Limb (tissue), 2 donors: ENCODE data around the gene GBX1.
A peak's percentile ranks its signal among the peaks of the same experiment; 100 is the strongest.

Experiments
- DNase-seq, 2 donors: peaks; one replicate each; pipeline ENCODE4 v3.0.0-alpha.2; 2016; ENCODE audit errors: extremely low spot score in 2 of 2

Gene GBX1

GRCh38 chr7:151173386-151174245, 6.1 kb upstream of the GBX1 start:
- no peak for DNase-seq

GRCh38 chr7:151172273-151173141, 5.0 kb upstream of the GBX1 start:
- DNase-seq: peak; percentile 72 to 91

- DNase-seq: no peak
Measured at GRCh38 chr7:151168787-151169162, 1.3 kb upstream of the GBX1 start.

GRCh38 chr7:151168003-151168786, 701 bp upstream of the GBX1 start:
- peak in 1 of 2 donors; percentile 59 for DNase-seq

GRCh38 chr7:151166629-151167196, 781 bp downstream of the GBX1 start:
- no peak for DNase-seq

GRCh38 chr7:151161757-151162156, 5.7 kb downstream of the GBX1 start:
- no peak for DNase-seq

GRCh38 chr7:151157645-151158329, 9.7 kb downstream of the GBX1 start:
- no peak for DNase-seq

GRCh38 chr7:151152643-151153513, 14.6 kb downstream of the GBX1 start:
- no peak for DNase-seq

GRCh38 chr7:151150388-151150787, 17.1 kb downstream of the GBX1 start:
- DNase-seq: no peak

- no peak for DNase-seq
Measured at GRCh38 chr7:151148319-151149259, 18.9 kb downstream of the GBX1 start.

GRCh38 chr7:151146761-151147160, 20.7 kb downstream of the GBX1 start:
- no peak for DNase-seq

GRCh38 chr7:151144387-151144786, 23.1 kb downstream of the GBX1 start:
- no peak for DNase-seq

- peak in 1 of 2 donors; percentile 29 for DNase-seq
Measured at GRCh38 chr7:151143261-151144015, 24.1 kb downstream of the GBX1 start.

GRCh38 chr7:151142686-151143040, 24.8 kb downstream of the GBX1 start:
- DNase-seq: peak in 1 of 2 donors; percentile 32

GRCh38 chr7:151141855-151142685, 25.4 kb downstream of the GBX1 start:
- DNase-seq: no peak

GRCh38 chr7:151141311-151141854, 26.1 kb downstream of the GBX1 start:
- peak in 1 of 2 donors; percentile 34 for DNase-seq

GRCh38 chr7:151140826-151141225, 26.7 kb downstream of the GBX1 start:
- no peak for DNase-seq
